OCI-LY3 (cell line): ENCODE measurements around the gene MAGI2.

Experiments
- H2AFZ ChIP-seq: fragments of 200-600, 300-600 bp; shearing (Covaris generic); 2 replicates; pipeline ENCODE4 v1.6.0; 2014; ENCODE audit warnings: antibody characterized with exemption, low read depth, low read length
- H3K27ac ChIP-seq: fragments of 200-600, 300-600 bp; sonication (generic); 2 replicates; pipeline ENCODE4 v1.5.1; 2014; ENCODE audit warnings: mild to moderate bottlenecking, low read length, moderate library complexity, mixed read lengths
- H3K27me3 ChIP-seq: fragments of 200-600, 300-600 bp; sonication (generic); 2 replicates; pipeline ENCODE4 v1.6.1; 2014; ENCODE audit warnings: low read depth, low read length, mixed read lengths
- H3K36me3 ChIP-seq: fragments of 200-600, 300-600 bp; sonication (generic); replicated peaks from 2 replicates; pipeline ENCODE3; 2014; ENCODE audit warnings: low read depth, low read length, mixed read lengths
- H3K4me1 ChIP-seq: fragments of 300-600, 200-600 bp; sonication (generic); 2 replicates; pipeline ENCODE4 v1.6.1; 2014; ENCODE audit warnings: low read length, mixed read lengths
- H3K4me2 ChIP-seq: fragments of 200-600, 300-600 bp; sonication (generic); 2 replicates; pipeline ENCODE4 v1.6.1; 2014; ENCODE audit warnings: low read length, mixed read lengths
- H3K4me3 ChIP-seq: fragments of 300-600, 200-600 bp; sonication (generic); 2 replicates; pipeline ENCODE4 v1.5.1; 2014; ENCODE audit warnings: antibody characterized with exemption, mild to moderate bottlenecking, low read length, moderate library complexity
- H3K79me2 ChIP-seq: fragments of 300-600, 200-600 bp; shearing (Covaris generic); 2 replicates; pipeline ENCODE4 v1.6.1; 2014; ENCODE audit warnings: mild to moderate bottlenecking, low read length, mixed read lengths
- H3K9ac ChIP-seq: fragments of 300-600, 200-600 bp; shearing (Covaris generic); 2 replicates; pipeline ENCODE4 v1.6.0; 2014; ENCODE audit warnings: mild to moderate bottlenecking, low read length, moderate library complexity
- H3K9me3 ChIP-seq: fragments of 200-600, 300-600 bp; shearing (Covaris generic); 2 replicates; pipeline ENCODE4 v1.6.1; 2014; ENCODE audit warnings: low read length, mixed read lengths; ENCODE audit not compliant: insufficient read depth
- H4K20me1 ChIP-seq: fragments of 200-600, 300-600 bp; sonication (generic); 2 replicates; pipeline ENCODE4 v1.6.1; 2016; ENCODE audit warnings: low read length, mixed read lengths; ENCODE audit not compliant: insufficient read depth
- CTCF ChIP-seq: fragments of 200-600, 300-600 bp; sonication (generic); IDR thresholded peaks from 2 replicates; pipeline ENCODE4 v1.5.1; 2014; ENCODE audit warnings: antibody characterized with exemption, low read length, low read depth
- EZH2phosphoT487 ChIP-seq: fragments of 200-600 bp; shearing (Covaris generic); IDR thresholded peaks from 2 replicates; pipeline ENCODE4 v1.6.1; 2018; ENCODE audit warnings: antibody characterized with exemption, mixed run types, low read depth

The MAGI2 gene

GRCh38 chr7:78747592-78747991 is 705.9 kb downstream of the MAGI2 start:
- no peak overlapping the region for H3K4me3 ChIP-seq
- H3K27ac ChIP-seq, result no peak overlapping the region
- H3K4me2 ChIP-seq, result no peak overlapping the region
- no peak overlapping the region for H2AFZ ChIP-seq
- no peaks in the 10 kb centered on the region for H3K4me1 ChIP-seq
- no peaks in the 10 kb centered on the region for H3K9me3 ChIP-seq
- no peaks in the 10 kb centered on the region for H3K79me2 ChIP-seq
- H4K20me1 ChIP-seq, result no peaks in the 10 kb centered on the region
- no peak for TF ChIP-seq EZH2phosphoT487
- TF ChIP-seq CTCF, result no peak
- no peaks in the 10 kb centered on the region for H3K36me3 ChIP-seq
- H3K27me3 ChIP-seq, result no peaks in the 10 kb centered on the region
- no peak overlapping the region for H3K9ac ChIP-seq

GRCh38 chr7:78746301-78746700 is 707.2 kb downstream of the MAGI2 start:
- no peak overlapping the region for H3K4me2 ChIP-seq
- no peaks in the 10 kb centered on the region for H3K79me2 ChIP-seq
- no peaks in the 10 kb centered on the region for H4K20me1 ChIP-seq
- TF ChIP-seq CTCF (no peak), EZH2phosphoT487 (no peak)
- H3K9me3 ChIP-seq, result no peaks in the 10 kb centered on the region
- H3K27ac ChIP-seq, result no peak overlapping the region
- H3K4me3 ChIP-seq, result no peak overlapping the region
- H3K9ac ChIP-seq, result no peak overlapping the region
- no peak overlapping the region for H2AFZ ChIP-seq
- H3K4me1 ChIP-seq, result no peaks in the 10 kb centered on the region
- no peaks in the 10 kb centered on the region for H3K27me3 ChIP-seq
- H3K36me3 ChIP-seq, result no peaks in the 10 kb centered on the region

GRCh38 chr7:78742694-78743093 is 710.8 kb downstream of the MAGI2 start:
- Histone ChIP-seq H3K27ac (no peak overlapping the region), H3K4me1 (no peaks in the 10 kb centered on the region), H3K79me2 (no peaks in the 10 kb centered on the region), H3K27me3 (no peaks in the 10 kb centered on the region), H3K9ac (no peak overlapping the region), H3K4me3 (no peak overlapping the region), H2AFZ (no peak overlapping the region), H3K36me3 (no peaks in the 10 kb centered on the region), H3K4me2 (no peak overlapping the region), H4K20me1 (no peaks in the 10 kb centered on the region), H3K9me3 (no peaks in the 10 kb centered on the region)
- TF ChIP-seq EZH2phosphoT487, result no peak

GRCh38 chr7:78736548-78736947 is 716.9 kb downstream of the MAGI2 start:
- no peak overlapping the region for H3K27ac ChIP-seq

More at GRCh38 chr7:78736548-78736947, 716.9 kb downstream of the MAGI2 start:
- H3K27me3 ChIP-seq, result no peaks in the 10 kb centered on the region
- H3K36me3 ChIP-seq, result no peaks in the 10 kb centered on the region
- no peak overlapping the region for H2AFZ ChIP-seq
- no peaks in the 10 kb centered on the region for H3K79me2 ChIP-seq
- H3K9ac ChIP-seq, result no peak overlapping the region
- no peaks in the 10 kb centered on the region for H3K4me1 ChIP-seq
- H4K20me1 ChIP-seq, result no peaks in the 10 kb centered on the region
- TF ChIP-seq EZH2phosphoT487 (no peak), CTCF (no peak)
- no peak overlapping the region for H3K4me2 ChIP-seq
- H3K9me3 ChIP-seq, result no peaks in the 10 kb centered on the region
- H3K4me3 ChIP-seq, result no peak overlapping the region
